Stomach (tissue), 9 donors: Measurements from ENCODE around the gene BET1L. TPM values are rescaled to one million over a fixed set of nuclear protein-coding genes. Genes with fewer than 3 reads are reported as not detected.
"Not testable (repeated sequence)": the region's sequence is repeated elsewhere in the genome, so short reads cannot be mapped to it uniquely, and the experiment has no call there.

Experiments
- DNase-seq, 2 donors: peaks; one replicate each; pipeline versions ENCODE4 v3.0.0 to v3.0.0-alpha.2; 2013 to 2019
- H3K27ac ChIP-seq, 5 donors: fragments of 200-600 bp in 4 of 5; sonication (generic) in 4 of 5; one replicate each; pipeline ENCODE4 v1.5.1; 2013 to 2019; ENCODE audit warnings: mild to moderate bottlenecking in 1 of 5, moderate library complexity in 1 of 5
- H3K27me3 ChIP-seq, 3 donors: fragments of 200-600 bp; sonication (generic); one replicate each; pipeline ENCODE4 v1.5.1; 2017 to 2019; ENCODE audit warnings: mixed run types in 1 of 3
- H3K36me3 ChIP-seq, 4 donors: fragments of 200-600 bp; sonication (generic); 1 replicate in 3 of 4; 2 replicates in 1 of 4; pipeline ENCODE4 v1.5.1; 2016 to 2019
- H3K4me1 ChIP-seq, 4 donors: fragments of 200-600 bp; sonication (generic); one replicate each; pipeline ENCODE4 v1.5.1; 2016 to 2019
- H3K4me3 ChIP-seq, 4 donors: fragments of 200-600 bp; sonication (generic) in 3 of 4; one replicate each; pipeline ENCODE4 v1.5.1; 2016 to 2019; ENCODE audit warnings: mild to moderate bottlenecking in 1 of 4
- H3K9me3 ChIP-seq, 4 donors: fragments of 200-600 bp; sonication (generic); one replicate each; pipeline ENCODE4 v1.5.1; 2016 to 2019
- CTCF ChIP-seq, 7 experiments: fragments of 450-650 bp in 4 of 7; fragments of 200-600 bp in 3 of 7; sonication (generic) in 3 of 7; IDR thresholded peaks; one replicate each; pipeline ENCODE4 v1.5.1; 2016 to 2019; ENCODE audit warnings: antibody characterized with exemption in 7 of 7, control low read depth in 2 of 7, mild to moderate bottlenecking in 1 of 7
- EP300 ChIP-seq: sonication (generic); formaldehyde crosslinking; IDR thresholded peaks from one replicate; pipeline ENCODE4 v1.6.1; 2017; ENCODE audit warnings: antibody characterized with exemption
- POLR2A ChIP-seq, 4 donors: fragments of 450-650 bp; IDR thresholded peaks; one replicate each; pipeline ENCODE4 v1.6.1; 2016; ENCODE audit warnings: antibody characterized with exemption in 4 of 4, control low read depth in 2 of 4, mild to moderate bottlenecking in 1 of 4, moderate library complexity in 1 of 4
- POLR2AphosphoS5 ChIP-seq, 3 donors: sonication (generic); formaldehyde crosslinking; IDR thresholded peaks; one replicate each; pipeline ENCODE4 v1.6.1; 2016; ENCODE audit warnings: antibody characterized with exemption in 3 of 3
- WGBS, 5 donors: extraction: QIAGEN DNeasy Blood & Tissue Kit in 3 of 5; methylation state at CpG; one replicate each; pipeline versions ENCODE4 v1.1.5 to v1.1.7; 2013 to 2018; 5-methylcytosine and 5-hydroxymethylcytosine counted together
- intact Hi-C: fragments of 100-400 bp; cut with DNase I; formaldehyde crosslinking; loops from one replicate; pipeline ENCODE4 v1.15.1; 2023; ENCODE audit warnings: low total_unique reads
- polyA plus RNA-seq, 3 donors: library from polyadenylated mRNA; stranded (reverse); fragments of 200-250 nt; gene quantifications; one replicate each; pipeline ENCODE4 v1.2.3, GENCODE V29; 2013
- total RNA-seq, 5 donors: library from RNA; depleted of rRNA; stranded (reverse); fragments of >200 nt; gene quantifications; one replicate each; pipeline versions ENCODE4 v1.1.0 to v1.2.3, GENCODE V29; 2014 to 2016
- donor health status: healthy with polysubstance abuse.
- donor health status: Bipolar disorder and iron deficiency.
- donor health status: healthy.

Gene BET1L
- total and polyA plus RNA-seq, 8 donors: 7.0 to 38.3 (median 26.6) TPM

- Histone ChIP-seq H3K36me3 (peaks cover 29 to 78% (median 72%) of the 10 kb centered on the region in 4 donors), H3K9me3 (no peaks in the 10 kb centered on the region), H3K4me1 (peaks cover 14 to 35% (median 20%) of the 10 kb centered on the region in 4 donors), H3K27ac (no peak overlapping the region), H3K27me3 (no peaks in the 10 kb centered on the region), H3K4me3 (no peak overlapping the region)
- intact Hi-C loops: no loop called here
- TF ChIP-seq CTCF (IDR thresholded peaks at IDR 0.05): no peak
- no peak for TF ChIP-seq POLR2AphosphoS5 (IDR thresholded peaks at IDR 0.05)
- no peak for TF ChIP-seq EP300
- no peak for TF ChIP-seq POLR2A (IDR thresholded peaks at IDR 0.05)
- DNase-seq: no peak
- 93 to 97% (median 95%) methylated on average over 5 of the region's 5 CpGs for WGBS, 5 donors
Measured at GRCh38 chr11:241634-242033, 34.4 kb upstream of the BET1L start.

- TF ChIP-seq CTCF (IDR thresholded peaks at IDR 0.05) (no peak), POLR2AphosphoS5 (IDR thresholded peaks at IDR 0.05) (no peak), POLR2A (IDR thresholded peaks at IDR 0.05) (no peak), EP300 (no peak)
- intact Hi-C loops: no loop called here
- no peak overlapping the region for H3K27ac ChIP-seq
- H3K4me1 ChIP-seq: peaks cover 18 to 41% (median 25%) of the 10 kb centered on the region in 4 donors
- peaks cover 16 to 65% (median 59%) of the 10 kb centered on the region in 4 donors for H3K36me3 ChIP-seq
- no peaks in the 10 kb centered on the region for H3K9me3 ChIP-seq
- no peak for DNase-seq
- H3K4me3 ChIP-seq: no peak overlapping the region
- no peaks in the 10 kb centered on the region for H3K27me3 ChIP-seq
- 26 to 56% (median 39%) methylated on average over 1 of the region's 1 CpG for WGBS, 5 donors
Measured at GRCh38 chr11:240315-240714, 33.1 kb upstream of the BET1L start.

- 74 to 89% (median 81%) methylated on average over 7 of the region's 7 CpGs for WGBS, 5 donors
- intact Hi-C loops, H3K9me3 ChIP-seq, H3K4me3 ChIP-seq, H3K27ac ChIP-seq, H3K27me3 ChIP-seq, DNase-seq: not testable (repeated sequence)
- Histone ChIP-seq H3K4me1 (peaks cover 22 to 49% (median 35%) of the 10 kb centered on the region in 4 donors), H3K36me3 (peaks cover 12 to 45% (median 39%) of the 10 kb centered on the region in 4 donors)
Measured at GRCh38 chr11:238346-238745, 31.1 kb upstream of the BET1L start.

DNA sequence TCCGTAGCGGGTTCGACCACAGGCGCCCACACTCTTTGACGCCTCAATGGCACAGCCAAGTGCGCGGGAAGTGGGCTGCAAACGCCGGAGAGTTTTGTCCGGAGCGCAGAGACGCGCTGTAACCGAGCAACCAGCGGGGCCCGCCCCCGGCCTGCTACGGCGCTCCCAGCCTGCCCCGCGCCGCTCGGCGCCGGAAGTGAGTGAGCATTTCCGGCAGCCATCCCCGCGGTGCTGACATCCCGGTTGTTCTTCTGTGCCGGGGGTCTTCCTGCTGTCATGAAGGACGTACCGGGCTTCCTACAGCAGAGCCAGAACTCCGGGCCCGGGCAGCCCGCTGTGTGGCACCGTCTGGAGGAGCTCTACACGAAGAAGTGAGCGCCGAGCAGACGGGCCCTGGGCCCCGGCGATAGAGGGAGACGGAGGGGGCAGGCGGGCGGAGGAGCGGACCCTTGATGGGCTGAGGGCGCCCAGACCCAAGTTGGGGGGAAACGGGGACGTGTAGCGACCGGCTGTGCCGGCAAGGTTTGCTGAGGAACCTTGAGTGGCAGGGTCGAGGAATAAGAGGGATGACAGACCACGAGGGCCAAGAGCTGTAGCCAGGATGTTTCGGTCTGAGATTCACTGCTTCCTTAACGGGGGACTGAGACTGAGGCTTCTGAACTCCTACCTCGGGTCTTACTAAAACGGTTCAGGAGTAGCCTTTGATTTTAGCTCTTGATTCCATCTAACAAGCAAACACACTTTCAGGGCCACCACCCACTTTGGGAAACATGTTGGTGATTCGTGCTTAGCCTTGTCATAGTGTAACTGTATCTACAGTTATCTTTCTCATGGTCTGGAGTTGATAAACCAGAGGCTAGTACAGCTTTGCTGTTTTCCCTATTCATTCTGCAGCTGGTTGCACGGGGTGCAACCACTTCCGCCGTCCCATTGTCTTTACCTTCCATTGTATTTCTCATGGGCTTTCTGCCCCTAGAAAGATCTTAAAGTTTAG, 29.9 kb upstream of the BET1L start, which contains the start of gene PSMD13:
Gene PSMD13, plus strand, starts transcription at position 203 of the 994 bp plus-strand sequence. Its CDS starts 74 bp downstream, at position 277.
- H3K36me3 ChIP-seq: peaks cover 12 to 45% (median 38%) of the 10 kb centered on the region in 4 donors
- peak; percentile 88 to 96 for DNase-seq
- TF ChIP-seq CTCF (IDR thresholded peaks at IDR 0.05) (peak in 2 of 7 experiments; percentile 5 to 30), EP300 (no peak), POLR2AphosphoS5 (IDR thresholded peaks at IDR 0.05) (peak; percentile 69 to 79 (median 76)), POLR2A (IDR thresholded peaks at IDR 0.05) (no peak)
- H3K9me3 ChIP-seq: no peaks in the 10 kb centered on the region
- H3K4me1 ChIP-seq: peaks cover 22 to 49% (median 35%) of the 10 kb centered on the region in 4 donors
- H3K27ac ChIP-seq: peak within 1 kb of the TSS; percentile 94 to 97 (median 96)
- 1 to 2% (median 1%) methylated on average over 25 to 62 of the region's 62 CpGs for WGBS, 5 donors
- peak within 1 kb of the TSS; percentile 92 to 95 (median 94) for H3K4me3 ChIP-seq
- intact Hi-C loops: no loop called here
- no peaks in the 10 kb centered on the region for H3K27me3 ChIP-seq
